ENCODE results near the gene KCTD15.
A peak's percentile ranks its signal among the peaks of the same experiment; 100 is the strongest.

The KCTD15 gene, protein sequence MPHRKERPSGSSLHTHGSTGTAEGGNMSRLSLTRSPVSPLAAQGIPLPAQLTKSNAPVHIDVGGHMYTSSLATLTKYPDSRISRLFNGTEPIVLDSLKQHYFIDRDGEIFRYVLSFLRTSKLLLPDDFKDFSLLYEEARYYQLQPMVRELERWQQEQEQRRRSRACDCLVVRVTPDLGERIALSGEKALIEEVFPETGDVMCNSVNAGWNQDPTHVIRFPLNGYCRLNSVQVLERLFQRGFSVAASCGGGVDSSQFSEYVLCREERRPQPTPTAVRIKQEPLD

DNA sequence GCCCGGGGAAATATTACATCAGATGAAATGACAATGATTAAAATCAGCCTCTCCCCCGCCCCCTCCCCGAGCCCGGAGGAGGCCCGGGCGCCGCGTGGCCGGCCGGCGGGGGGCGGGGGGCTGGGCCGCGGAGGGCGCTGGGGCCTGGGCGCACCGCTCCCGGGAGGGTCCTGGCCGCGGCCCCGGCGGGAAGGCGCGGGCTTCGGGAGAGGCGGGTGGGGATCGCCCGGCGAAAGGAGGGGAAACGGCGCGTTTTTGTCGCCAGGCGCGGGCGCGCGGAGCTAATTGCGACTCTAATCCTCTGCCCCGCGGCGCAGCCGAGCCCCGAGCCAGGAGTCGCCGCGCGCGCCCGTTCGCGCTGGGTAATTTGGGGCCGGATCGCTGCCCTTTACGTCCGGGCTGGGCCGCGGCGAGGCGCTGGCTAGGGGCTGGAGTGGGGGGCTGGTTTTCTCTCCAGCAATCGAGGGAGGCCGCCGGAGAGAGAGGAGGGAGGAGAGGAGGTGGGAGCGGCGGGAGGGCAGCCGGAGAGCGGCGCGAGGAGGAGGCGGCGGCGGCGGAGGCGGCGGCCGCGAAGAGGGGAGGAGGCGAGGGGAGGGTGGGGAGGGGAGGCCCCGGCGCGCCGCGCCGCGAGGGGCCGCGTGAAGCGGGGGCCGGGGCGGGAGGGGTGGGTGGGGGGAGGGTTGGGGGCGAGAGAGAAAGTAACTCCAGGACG lies at the start of gene KCTD15:
KCTD15 (plus strand) TSS at position 707 of the 712 bp plus-strand sequence. CDS start 3,585 bp downstream, outside the sequence.
- TF ChIP-seq, protein P1, sequence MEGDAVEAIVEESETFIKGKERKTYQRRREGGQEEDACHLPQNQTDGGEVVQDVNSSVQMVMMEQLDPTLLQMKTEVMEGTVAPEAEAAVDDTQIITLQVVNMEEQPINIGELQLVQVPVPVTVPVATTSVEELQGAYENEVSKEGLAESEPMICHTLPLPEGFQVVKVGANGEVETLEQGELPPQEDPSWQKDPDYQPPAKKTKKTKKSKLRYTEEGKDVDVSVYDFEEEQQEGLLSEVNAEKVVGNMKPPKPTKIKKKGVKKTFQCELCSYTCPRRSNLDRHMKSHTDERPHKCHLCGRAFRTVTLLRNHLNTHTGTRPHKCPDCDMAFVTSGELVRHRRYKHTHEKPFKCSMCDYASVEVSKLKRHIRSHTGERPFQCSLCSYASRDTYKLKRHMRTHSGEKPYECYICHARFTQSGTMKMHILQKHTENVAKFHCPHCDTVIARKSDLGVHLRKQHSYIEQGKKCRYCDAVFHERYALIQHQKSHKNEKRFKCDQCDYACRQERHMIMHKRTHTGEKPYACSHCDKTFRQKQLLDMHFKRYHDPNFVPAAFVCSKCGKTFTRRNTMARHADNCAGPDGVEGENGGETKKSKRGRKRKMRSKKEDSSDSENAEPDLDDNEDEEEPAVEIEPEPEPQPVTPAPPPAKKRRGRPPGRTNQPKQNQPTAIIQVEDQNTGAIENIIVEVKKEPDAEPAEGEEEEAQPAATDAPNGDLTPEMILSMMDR (IDR thresholded peaks at IDR 0.05; ENCODE audit: low read depth, low read length) = no peak

DNA sequence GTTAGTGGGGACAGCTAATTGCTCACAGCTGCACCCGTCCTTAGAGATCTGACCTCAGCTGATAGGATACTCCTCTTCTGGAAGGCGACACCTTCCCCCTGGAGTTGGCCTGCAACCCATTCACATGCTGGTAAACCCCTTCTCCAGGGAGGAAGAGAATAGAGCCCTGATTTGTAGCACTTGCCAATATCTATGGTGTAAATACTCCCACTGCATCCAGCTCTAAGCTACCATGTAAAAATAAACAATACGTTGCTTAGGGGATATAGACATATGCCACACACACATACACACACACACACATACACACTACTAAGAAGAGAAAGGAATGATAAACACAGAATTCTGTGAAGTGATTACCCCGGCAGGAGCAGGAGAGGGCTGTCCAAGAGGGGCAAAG lies 49.4 kb upstream of the KCTD15 start:
- TF ChIP-seq, protein P1 (IDR thresholded peaks at IDR 0.05; ENCODE audit: low read depth, low read length) = no peak
- H3K4me3 ChIP-seq (ENCODE audit: low read depth, low read length) = no peak overlapping the region

More for the DNA sequence above, at the start of gene KCTD15:
- H3K4me3 ChIP-seq (ENCODE audit: low read depth, low read length) = peak within 1 kb of the TSS; percentile 52

DNA sequence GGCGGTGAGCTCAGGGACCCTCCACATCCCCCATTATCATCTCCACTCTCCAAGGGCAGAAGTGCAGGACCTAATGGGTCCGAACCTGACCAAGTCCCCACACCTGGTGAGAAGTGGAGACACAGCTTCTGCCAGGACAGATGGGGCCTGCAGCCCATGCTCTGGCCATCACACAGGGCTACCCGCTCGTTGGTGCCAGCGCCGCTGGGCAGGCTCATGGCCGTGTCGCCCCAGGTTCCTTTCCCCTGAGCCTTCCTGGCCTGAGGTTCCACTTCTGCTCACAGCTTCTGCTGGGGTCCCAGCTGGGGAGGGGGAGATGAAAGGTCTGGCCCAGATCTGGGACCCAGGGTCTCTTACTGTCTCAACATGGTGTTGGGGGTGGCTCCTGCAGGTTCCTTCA lies 48.4 kb upstream of the KCTD15 start:
- no peak overlapping the region for H3K4me3 ChIP-seq (ENCODE audit: low read depth, low read length)

DNA sequence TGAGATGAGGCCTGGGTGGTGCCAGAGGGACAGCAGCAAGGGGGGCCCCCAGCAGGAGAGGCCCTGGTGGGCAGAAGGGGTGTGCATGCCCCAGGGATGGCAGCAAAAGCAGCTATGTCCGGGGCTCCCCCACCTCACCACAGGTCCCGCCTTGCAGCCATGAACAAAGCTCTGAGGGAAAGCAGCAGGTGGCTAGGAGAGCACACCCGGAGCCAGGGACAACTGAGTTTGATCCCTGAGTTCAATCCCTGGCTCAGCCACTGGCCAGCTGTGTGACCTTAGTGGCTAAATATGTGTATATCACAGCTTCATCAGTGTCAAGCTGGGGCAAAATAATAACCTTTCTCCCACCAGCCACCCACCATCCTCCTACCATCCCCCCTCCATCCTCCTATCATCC lies 47.7 kb upstream of the KCTD15 start:
- TF ChIP-seq, protein P1 (IDR thresholded peaks at IDR 0.05; ENCODE audit: low read depth, low read length) = no peak
- no peak overlapping the region for H3K4me3 ChIP-seq (ENCODE audit: low read depth, low read length)

More for the DNA sequence above, 48.4 kb upstream of the KCTD15 start:
- TF ChIP-seq, protein P1 (IDR thresholded peaks at IDR 0.05; ENCODE audit: low read depth, low read length) = no peak

DNA sequence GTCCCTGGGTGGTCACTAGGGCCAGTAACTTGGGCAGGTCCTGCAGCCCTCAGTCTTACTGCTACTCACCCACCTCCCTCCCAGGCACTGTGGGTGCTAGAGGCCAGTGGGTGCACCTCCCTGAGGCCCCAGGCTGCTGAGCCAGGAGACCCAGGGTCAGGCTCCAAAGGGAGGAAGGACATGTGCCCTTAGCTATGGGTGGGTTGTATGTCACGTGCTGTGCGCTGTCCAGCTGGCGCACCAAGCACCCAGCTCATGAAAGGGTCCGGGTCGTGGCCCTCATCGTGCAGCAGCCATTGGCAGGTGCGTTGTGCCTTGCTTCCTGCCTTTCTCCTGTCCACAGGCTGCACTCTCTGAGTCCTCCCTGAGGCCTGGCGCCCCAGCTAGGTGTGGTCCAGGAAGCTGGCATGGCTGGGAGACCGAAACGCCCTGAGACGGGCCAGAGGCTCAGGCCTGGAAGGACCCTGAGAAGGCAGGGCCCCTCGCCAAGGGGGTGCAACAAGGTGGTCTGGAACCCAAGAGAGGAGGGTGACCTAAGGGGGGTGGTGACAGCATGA lies 47.0 kb upstream of the KCTD15 start:
- TF ChIP-seq, protein P1 (IDR thresholded peaks at IDR 0.05; ENCODE audit: low read depth, low read length) = no peak

DNA sequence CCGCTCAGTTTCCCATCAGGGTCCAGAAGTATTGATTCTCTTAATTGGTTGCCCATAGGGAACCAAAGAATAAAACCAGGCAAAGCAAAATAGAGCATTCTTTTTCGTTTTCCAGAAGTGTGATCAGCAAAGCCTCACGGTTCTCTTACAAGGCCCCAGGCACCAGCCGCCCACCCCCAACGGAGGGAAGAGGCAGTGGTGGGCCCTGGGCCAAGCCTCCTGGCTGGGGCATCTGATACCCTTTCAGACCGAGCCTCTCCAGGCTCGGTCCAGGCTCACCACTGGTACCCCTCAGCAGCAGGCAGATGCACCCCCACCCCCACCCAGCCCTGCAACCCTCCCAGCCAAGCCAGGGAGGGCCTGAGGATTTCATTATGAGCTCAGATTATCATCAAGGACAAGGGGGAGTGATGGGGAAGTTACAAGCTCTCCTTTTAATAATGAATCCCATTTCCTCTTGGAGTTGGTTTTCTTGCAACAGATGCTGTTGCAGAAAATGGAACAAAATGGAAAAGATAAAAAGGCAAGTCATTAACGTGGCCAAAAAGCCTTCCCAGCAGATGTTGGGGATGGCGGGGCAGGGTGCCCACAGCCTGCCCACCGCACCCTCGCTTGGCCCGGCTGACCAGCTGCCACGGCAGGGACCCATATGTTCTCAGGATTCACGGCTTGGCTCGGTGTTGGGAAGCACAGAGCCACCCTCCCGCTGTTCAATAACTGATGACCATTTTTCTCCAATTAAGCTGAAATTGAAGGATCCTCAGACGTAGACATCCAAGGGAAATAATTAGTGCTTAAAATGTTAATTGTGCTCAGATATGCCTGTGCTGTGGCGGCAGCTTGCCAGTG lies 45.9 kb upstream of the KCTD15 start:
- TF ChIP-seq, protein P1 (IDR thresholded peaks at IDR 0.05; ENCODE audit: low read depth, low read length) = no peak
- no peak overlapping the region for H3K4me3 ChIP-seq (ENCODE audit: low read depth, low read length)

More for the DNA sequence above, 47.0 kb upstream of the KCTD15 start:
- H3K4me3 ChIP-seq (ENCODE audit: low read depth, low read length) = no peak overlapping the region
